ENCODE results near the gene SPTBN1. TPM values are rescaled to one million over a fixed set of nuclear protein-coding genes. Genes with fewer than 3 reads are reported as not detected.
A peak's percentile ranks its signal among the peaks of the same experiment; 100 is the strongest.

SPTBN1 gene
- polyA plus RNA-seq, 4 donors = 27.1 to 195 (median 51.1) TPM

DNA sequence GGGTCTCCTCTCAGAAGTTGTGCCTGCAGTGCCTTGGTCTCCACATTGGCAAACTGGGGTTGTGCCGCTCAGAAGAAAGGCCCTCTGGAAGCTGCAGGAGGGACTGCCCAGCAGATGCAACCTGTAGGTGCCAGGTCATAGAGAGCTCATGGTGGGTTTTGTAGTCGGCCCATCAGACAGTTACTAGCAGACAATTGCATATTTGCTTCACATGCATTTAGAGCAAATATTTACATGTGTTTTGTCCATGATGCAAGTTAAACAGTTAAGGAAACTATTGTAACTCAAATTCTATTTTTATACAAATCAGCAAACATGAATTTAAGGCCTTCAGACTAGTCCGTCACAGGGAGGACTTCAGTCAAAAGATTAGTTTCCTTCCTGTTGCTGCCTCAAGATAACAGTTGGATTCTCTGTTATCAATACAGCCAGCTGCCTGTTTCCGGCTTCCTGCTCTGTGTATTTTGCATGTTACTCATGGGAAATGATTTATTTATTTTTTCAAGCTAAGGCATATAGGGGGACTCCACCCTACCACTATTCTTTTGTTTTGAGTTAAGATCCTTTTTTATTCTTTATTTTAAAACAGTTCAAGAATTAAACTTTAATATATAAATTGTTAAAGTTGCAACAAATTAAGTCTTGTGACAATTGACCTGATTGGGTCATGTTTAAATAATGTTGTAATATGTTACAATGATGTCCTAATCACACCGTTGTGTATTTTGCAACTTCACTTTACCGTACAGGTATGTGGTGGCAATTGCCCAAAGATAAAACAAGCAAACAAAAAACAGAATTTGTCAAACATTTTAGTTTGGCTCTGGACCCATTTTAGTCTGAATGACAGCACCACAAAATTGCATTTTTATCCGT, 133.5 kb downstream of the SPTBN1 start:
- H3K4me1 ChIP-seq (ENCODE audit: control insufficient read depth in 3 of 3, insufficient read depth in 2 of 3, low read depth in 1 of 3, low read length in 2 of 3) = peaks cover 21 to 26% (median 25%) of the 10 kb centered on the region in 3 donors
- H3K9me3 ChIP-seq (ENCODE audit: control insufficient read depth in 2 of 2, insufficient read depth in 1 of 2, low read depth in 1 of 2, low read length in 1 of 2) = no peaks in the 10 kb centered on the region
- no peak overlapping the region for H3K4me3 ChIP-seq (ENCODE audit: low read depth in 1 of 3, low read length in 3 of 3)
- no peaks in the 10 kb centered on the region for H3K27me3 ChIP-seq (ENCODE audit: control insufficient read depth in 3 of 3, insufficient read depth in 3 of 3, low read length in 3 of 3)
- 22 to 36% (median 25%) methylated on average over 7 of the region's 7 CpGs for WGBS, 3 donors
- FAIRE-seq (no peak), DNase-seq (peak; percentile 84 to 87)
- H3K36me3 ChIP-seq (ENCODE audit: control insufficient read depth in 3 of 3, insufficient read depth in 2 of 3, low read depth in 1 of 3, low read length in 3 of 3) = peaks cover 0 to 18% (median 0%) of the 10 kb centered on the region in 3 donors
- H3K27ac ChIP-seq (ENCODE audit: low read depth in 1 of 3, low read length in 2 of 3) = peak overlapping the region; percentile 8 to 88 (median 86)

- Histone ChIP-seq H3K27me3 (ENCODE audit: control insufficient read depth in 3 of 3, insufficient read depth in 3 of 3, low read length in 3 of 3) (no peaks in the 10 kb centered on the region), H3K9me3 (ENCODE audit: control insufficient read depth in 2 of 2, insufficient read depth in 1 of 2, low read depth in 1 of 2, low read length in 1 of 2) (no peaks in the 10 kb centered on the region), H3K27ac (ENCODE audit: low read depth in 1 of 3, low read length in 2 of 3) (peak overlapping the region in 2 of 3 donors; percentile 37 to 86), H3K4me3 (ENCODE audit: low read depth in 1 of 3, low read length in 3 of 3) (no peak overlapping the region), H3K4me1 (ENCODE audit: control insufficient read depth in 3 of 3, insufficient read depth in 2 of 3, low read depth in 1 of 3, low read length in 2 of 3) (peaks cover 18 to 22% (median 20%) of the 10 kb centered on the region in 3 donors), H3K36me3 (ENCODE audit: control insufficient read depth in 3 of 3, insufficient read depth in 2 of 3, low read depth in 1 of 3, low read length in 3 of 3) (peaks cover 0 to 25% (median 0%) of the 10 kb centered on the region in 3 donors)
- no peak for FAIRE-seq
- DNase-seq = no peak
- 78 to 85% (median 81%) methylated on average over 7 of the region's 7 CpGs for WGBS, 3 donors
These were observed 134.3 kb downstream of the SPTBN1 start for GRCh38 chr2:54590216-54591120.

DNA sequence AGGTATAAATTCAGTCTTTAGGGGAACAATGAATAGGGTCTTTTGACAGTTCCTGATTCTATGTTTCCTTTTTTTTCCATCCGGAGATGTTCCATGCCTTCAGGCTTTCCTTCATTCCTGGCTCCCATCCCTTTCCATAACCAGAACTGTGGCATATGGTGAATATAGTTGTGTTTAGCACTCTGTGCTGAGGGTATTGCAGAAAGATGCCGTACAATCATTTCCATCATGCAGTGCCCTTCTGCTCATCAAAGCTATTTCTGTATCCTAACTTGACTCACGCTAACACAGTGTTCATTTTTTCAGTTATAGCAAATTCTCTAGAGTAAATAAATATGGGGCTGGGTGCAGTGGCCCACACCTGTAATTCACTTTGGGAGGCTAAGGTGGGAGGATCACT, 135.4 kb downstream of the SPTBN1 start:
- FAIRE-seq (no peak), DNase-seq (no peak)
- Histone ChIP-seq H3K9me3 (ENCODE audit: control insufficient read depth in 2 of 2, insufficient read depth in 1 of 2, low read depth in 1 of 2, low read length in 1 of 2) (no peaks in the 10 kb centered on the region), H3K27me3 (ENCODE audit: control insufficient read depth in 3 of 3, insufficient read depth in 3 of 3, low read length in 3 of 3) (no peaks in the 10 kb centered on the region), H3K4me3 (ENCODE audit: low read depth in 1 of 3, low read length in 3 of 3) (no peak overlapping the region), H3K27ac (ENCODE audit: low read depth in 1 of 3, low read length in 2 of 3) (peak overlapping the region in 1 of 3 donors; percentile 86), H3K36me3 (ENCODE audit: control insufficient read depth in 3 of 3, insufficient read depth in 2 of 3, low read depth in 1 of 3, low read length in 3 of 3) (peaks cover 0 to 35% (median 0%) of the 10 kb centered on the region in 3 donors), H3K4me1 (ENCODE audit: control insufficient read depth in 3 of 3, insufficient read depth in 2 of 3, low read depth in 1 of 3, low read length in 2 of 3) (peaks cover 19 to 26% (median 24%) of the 10 kb centered on the region in 3 donors)
- 84 to 92% (median 91%) methylated on average over 3 of the region's 3 CpGs for WGBS, 3 donors

DNA sequence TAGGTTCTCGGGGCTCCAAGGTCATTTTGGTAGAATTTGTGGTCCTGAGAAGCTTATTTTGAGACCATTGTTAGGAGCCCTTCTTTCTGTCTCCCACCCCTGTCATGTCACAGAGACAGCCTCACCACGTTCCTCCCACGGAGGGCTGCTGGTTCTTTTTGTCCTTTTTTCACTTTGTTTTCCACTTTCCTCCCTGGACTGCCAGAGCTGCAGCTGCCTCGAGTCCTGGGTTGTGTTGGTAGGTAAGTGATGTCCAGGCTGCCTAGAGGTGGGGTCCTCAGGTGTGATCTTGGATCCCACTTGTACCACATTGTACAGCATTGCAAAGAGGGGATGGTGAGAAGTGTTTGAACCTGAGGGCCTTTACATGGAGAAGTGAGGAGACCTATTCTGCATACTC, 137.1 kb downstream of the SPTBN1 start:
- DNase-seq (no peak), FAIRE-seq (no peak)
- WGBS, 3 donors = 91 to 93% (median 92%) methylated on average over 4 of the region's 4 CpGs
- H3K27ac ChIP-seq (ENCODE audit: low read depth in 1 of 3, low read length in 2 of 3) = no peak overlapping the region
- no peak overlapping the region for H3K4me3 ChIP-seq (ENCODE audit: low read depth in 1 of 3, low read length in 3 of 3)
- no peaks in the 10 kb centered on the region for H3K9me3 ChIP-seq (ENCODE audit: control insufficient read depth in 2 of 2, insufficient read depth in 1 of 2, low read depth in 1 of 2, low read length in 1 of 2)
- H3K27me3 ChIP-seq (ENCODE audit: control insufficient read depth in 3 of 3, insufficient read depth in 3 of 3, low read length in 3 of 3) = no peaks in the 10 kb centered on the region
- H3K4me1 ChIP-seq (ENCODE audit: control insufficient read depth in 3 of 3, insufficient read depth in 2 of 3, low read depth in 1 of 3, low read length in 2 of 3) = peaks cover 23 to 34% (median 26%) of the 10 kb centered on the region in 3 donors
- peaks cover 0 to 32% (median 0%) of the 10 kb centered on the region in 3 donors for H3K36me3 ChIP-seq (ENCODE audit: control insufficient read depth in 3 of 3, insufficient read depth in 2 of 3, low read depth in 1 of 3, low read length in 3 of 3)

DNA sequence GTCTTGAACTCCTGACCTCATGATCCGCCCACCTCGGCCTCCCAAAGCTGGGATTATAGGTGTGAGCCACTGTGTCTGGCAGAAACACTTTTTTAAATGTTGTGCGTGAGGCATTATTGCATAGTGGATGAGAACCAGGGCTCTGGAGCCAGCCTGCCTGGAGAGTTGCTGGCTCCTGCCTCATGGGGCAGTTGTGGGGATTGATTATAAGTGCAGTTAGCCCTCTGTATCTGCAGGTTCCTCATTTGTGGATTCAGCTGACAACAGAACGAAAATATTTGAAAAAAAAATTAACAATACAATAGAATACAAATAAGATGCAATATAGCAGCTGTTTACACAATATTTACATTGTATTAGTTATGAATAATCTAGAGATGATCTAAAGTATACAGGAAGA, 137.9 kb downstream of the SPTBN1 start:
- Histone ChIP-seq H3K9me3 (ENCODE audit: control insufficient read depth in 2 of 2, insufficient read depth in 1 of 2, low read depth in 1 of 2, low read length in 1 of 2) (no peaks in the 10 kb centered on the region), H3K4me1 (ENCODE audit: control insufficient read depth in 3 of 3, insufficient read depth in 2 of 3, low read depth in 1 of 3, low read length in 2 of 3) (peaks cover 23 to 32% (median 26%) of the 10 kb centered on the region in 3 donors), H3K27me3 (ENCODE audit: control insufficient read depth in 3 of 3, insufficient read depth in 3 of 3, low read length in 3 of 3) (no peaks in the 10 kb centered on the region), H3K4me3 (ENCODE audit: low read depth in 1 of 3, low read length in 3 of 3) (no peak overlapping the region), H3K36me3 (ENCODE audit: control insufficient read depth in 3 of 3, insufficient read depth in 2 of 3, low read depth in 1 of 3, low read length in 3 of 3) (peaks cover 0 to 37% (median 0%) of the 10 kb centered on the region in 3 donors), H3K27ac (ENCODE audit: low read depth in 1 of 3, low read length in 2 of 3) (no peak overlapping the region)
- DNase-seq = no peak
- WGBS, 3 donors = 87 to 95% (median 89%) methylated on average over 4 of the region's 4 CpGs
- no peak for FAIRE-seq

DNA sequence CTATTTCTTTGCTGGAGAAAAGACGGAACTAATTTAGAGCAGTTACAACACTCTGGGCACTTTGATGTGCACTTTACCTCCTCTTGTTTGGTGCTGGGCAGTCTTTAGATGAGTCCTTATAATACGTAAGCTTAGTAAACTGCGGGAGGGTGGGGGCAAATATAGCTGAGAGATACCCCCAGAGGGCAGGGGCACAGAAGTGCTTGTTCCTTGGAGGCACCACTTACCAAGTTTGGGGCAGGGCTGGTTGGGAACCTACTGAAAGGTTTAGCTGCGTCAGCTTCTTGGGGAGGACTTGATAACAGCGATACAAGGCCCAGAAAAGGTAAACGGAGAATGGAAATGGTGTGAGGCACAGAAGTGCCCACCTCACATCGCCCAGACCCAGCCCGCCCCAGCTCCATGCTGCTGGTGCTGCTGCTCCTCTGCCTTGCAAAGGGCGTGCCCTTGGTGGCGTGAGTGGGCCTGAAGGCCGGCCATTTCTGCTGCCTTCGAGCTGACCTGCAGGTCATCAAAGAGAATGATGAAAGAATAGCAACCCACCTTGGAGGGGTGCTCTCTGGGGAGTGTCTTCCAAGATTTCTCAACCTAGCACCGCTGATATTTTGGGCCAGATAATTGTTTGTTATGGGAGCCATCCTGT, 139.2 kb downstream of the SPTBN1 start:
- Histone ChIP-seq H3K4me3 (ENCODE audit: low read depth in 1 of 3, low read length in 3 of 3) (no peak overlapping the region), H3K9me3 (ENCODE audit: control insufficient read depth in 2 of 2, insufficient read depth in 1 of 2, low read depth in 1 of 2, low read length in 1 of 2) (no peaks in the 10 kb centered on the region), H3K27ac (ENCODE audit: low read depth in 1 of 3, low read length in 2 of 3) (no peak overlapping the region), H3K27me3 (ENCODE audit: control insufficient read depth in 3 of 3, insufficient read depth in 3 of 3, low read length in 3 of 3) (no peaks in the 10 kb centered on the region), H3K36me3 (ENCODE audit: control insufficient read depth in 3 of 3, insufficient read depth in 2 of 3, low read depth in 1 of 3, low read length in 3 of 3) (peaks cover 0 to 47% (median 0%) of the 10 kb centered on the region in 3 donors), H3K4me1 (ENCODE audit: control insufficient read depth in 3 of 3, insufficient read depth in 2 of 3, low read depth in 1 of 3, low read length in 2 of 3) (peaks cover 19 to 35% (median 27%) of the 10 kb centered on the region in 3 donors)
- 95 to 96% (median 96%) methylated on average over 13 of the region's 13 CpGs for WGBS, 3 donors
- DNase-seq = no peak
- no peak for FAIRE-seq

DNA sequence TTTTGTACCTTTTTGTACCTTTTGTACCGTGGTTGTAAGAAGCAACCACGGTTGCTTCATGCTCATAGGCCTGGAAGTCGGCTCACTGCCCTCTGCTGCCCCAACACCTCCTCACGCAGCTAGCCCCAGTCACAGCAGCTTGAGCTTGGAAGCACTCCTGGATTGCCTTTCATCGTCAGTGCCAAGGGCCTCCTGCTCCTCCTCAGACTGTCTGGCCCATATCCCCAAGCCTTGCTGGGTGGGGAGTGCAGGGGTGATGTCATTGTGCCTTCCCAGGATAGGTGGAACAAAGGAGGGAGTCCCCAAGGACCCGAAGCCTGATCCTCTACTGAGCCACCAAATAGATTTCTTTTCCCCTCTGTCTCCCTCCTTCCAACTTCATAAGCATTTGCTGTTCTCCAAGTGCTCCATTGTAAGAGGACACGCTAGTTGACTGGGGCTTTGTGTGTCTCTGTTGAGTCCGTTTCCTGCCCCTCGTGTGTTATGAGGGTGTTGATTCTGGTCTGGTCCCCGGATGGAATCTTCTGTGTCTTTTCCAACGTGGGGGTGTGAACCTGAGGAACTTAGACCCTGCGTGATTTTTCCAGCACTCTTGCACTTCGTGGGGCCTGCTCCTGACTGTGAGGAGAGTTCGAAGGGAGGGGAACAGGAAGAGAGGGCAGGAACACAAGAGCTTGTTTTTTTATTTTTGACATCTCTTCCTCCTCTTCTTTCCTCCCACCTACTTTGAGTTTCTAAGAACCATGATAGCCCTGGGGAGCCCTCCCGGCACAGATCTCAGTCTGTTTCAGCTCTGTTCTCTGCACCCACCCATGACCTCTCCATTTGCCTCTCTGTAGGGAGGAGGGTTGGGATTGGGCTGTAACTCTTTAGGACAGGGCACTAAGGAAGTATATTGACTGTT, 140.1 kb downstream of the SPTBN1 start:
- Histone ChIP-seq H3K4me3 (ENCODE audit: low read depth in 1 of 3, low read length in 3 of 3) (no peak overlapping the region), H3K4me1 (ENCODE audit: control insufficient read depth in 3 of 3, insufficient read depth in 2 of 3, low read depth in 1 of 3, low read length in 2 of 3) (peaks cover 22 to 36% (median 26%) of the 10 kb centered on the region in 3 donors), H3K27me3 (ENCODE audit: control insufficient read depth in 3 of 3, insufficient read depth in 3 of 3, low read length in 3 of 3) (no peaks in the 10 kb centered on the region), H3K36me3 (ENCODE audit: control insufficient read depth in 3 of 3, insufficient read depth in 2 of 3, low read depth in 1 of 3, low read length in 3 of 3) (peaks cover 0 to 49% (median 0%) of the 10 kb centered on the region in 3 donors), H3K27ac (ENCODE audit: low read depth in 1 of 3, low read length in 2 of 3) (peak overlapping the region in 2 of 3 donors; percentile 55 to 71), H3K9me3 (ENCODE audit: control insufficient read depth in 2 of 2, insufficient read depth in 1 of 2, low read depth in 1 of 2, low read length in 1 of 2) (no peaks in the 10 kb centered on the region)
- 54 to 71% (median 62%) methylated on average over 15 of the region's 15 CpGs for WGBS, 3 donors
- DNase-seq (no peak), FAIRE-seq (no peak)

All from small intestine (tissue), 7 donors.